Upper lobe of right lung (tissue), 1 donor: ENCODE results near the gene GRID2. TPM values are rescaled to one million over a fixed set of nuclear protein-coding genes. Genes with fewer than 3 reads are reported as not detected.

Source experiments
- ATAC-seq: fragments of 200-7000 bp; cut with Tn5 transposase; one replicate; pipeline ENCODE4 v1.9.1; 2020; ENCODE audit warnings: mild to moderate bottlenecking, moderate library complexity
- DNase-seq: peaks from one replicate; pipeline ENCODE4 v3.0.0-alpha.2; 2020
- H3K27ac ChIP-seq: fragments of 200-600 bp; one replicate; pipeline ENCODE4 v1.8.0; 2022
- H3K27me3 ChIP-seq: fragments of 200-600 bp; one replicate; pipeline ENCODE4 v1.8.0; 2022; ENCODE audit warnings: mild to moderate bottlenecking
- H3K36me3 ChIP-seq: fragments of 200-600 bp; one replicate; pipeline ENCODE4 v1.8.0; 2022
- H3K4me1 ChIP-seq: fragments of 200-600 bp; one replicate; pipeline ENCODE4 v1.8.0; 2022
- H3K4me3 ChIP-seq: fragments of 200-600 bp; one replicate; pipeline ENCODE4 v1.8.0; 2022; ENCODE audit warnings: mild to moderate bottlenecking
- H3K9me3 ChIP-seq: fragments of 200-600 bp; one replicate; pipeline ENCODE4 v1.8.0; 2022
- CTCF ChIP-seq: fragments of 200-600 bp; IDR thresholded peaks from one replicate; pipeline ENCODE4 v1.8.0; 2022; ENCODE audit warnings: antibody characterized with exemption
- intact Hi-C: fragments of 100-400 bp; cut with DNase I; formaldehyde crosslinking; loops from one replicate; pipeline ENCODE4 v1.11.0; 2022
- total RNA-seq: library from RNA; stranded (reverse); fragmentation: NEBNext Ultra II Directional; extraction: Animal tissue kit (Norgen Biotek cat#: 25700); gene quantifications from one replicate; pipeline ENCODE4 v1.2.1, GENCODE V29; 2021
- donor health status: DM: no; HTN: yes; CAD: no; lungs with severe emphysema.

GRID2 gene
- total RNA-seq, 1 donor from 2014 or later: not detected

DNA sequence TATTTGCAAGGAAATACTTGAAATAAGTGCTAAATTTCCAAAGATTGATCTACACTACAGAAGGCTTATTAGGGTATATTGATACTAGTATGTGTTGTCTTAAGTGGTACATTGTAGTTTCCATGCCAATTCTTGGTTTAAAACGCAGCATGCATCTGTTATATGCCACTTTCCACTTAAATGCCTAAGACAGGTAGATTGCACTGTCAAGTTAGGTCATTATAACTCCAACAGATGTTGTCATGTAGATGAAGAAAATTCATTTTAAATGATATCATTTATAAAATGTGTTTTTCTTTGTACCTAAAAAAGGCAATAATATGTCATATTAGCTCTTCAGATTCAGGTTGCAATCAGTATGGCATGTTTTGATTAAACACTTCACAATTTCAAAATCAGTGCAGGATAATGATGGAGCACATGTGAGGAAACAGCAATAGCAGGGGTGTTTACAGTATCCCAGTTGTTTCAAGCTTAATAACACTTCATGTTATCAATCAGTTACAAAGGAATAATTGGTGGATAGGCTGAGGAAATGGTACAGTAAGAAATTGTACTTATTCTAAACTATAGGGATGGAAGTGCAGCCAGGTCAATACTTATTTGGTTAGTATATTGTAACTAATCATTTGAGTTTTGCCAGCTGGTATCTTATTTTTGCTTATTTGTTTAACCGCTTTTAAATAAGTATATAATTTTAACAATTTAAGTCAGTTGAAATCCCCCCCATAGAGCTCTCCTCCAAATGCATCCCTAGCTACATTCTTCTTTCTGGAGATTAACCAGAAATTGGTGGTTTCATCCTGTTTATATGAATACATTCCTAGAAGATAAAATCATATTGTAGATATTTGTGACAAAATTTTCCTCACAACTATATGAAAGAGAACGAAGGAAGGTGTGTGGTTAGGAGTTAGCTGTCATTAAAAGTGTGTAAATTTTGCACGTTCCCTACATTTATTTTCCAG lies 1070.4 kb downstream of the GRID2 start:
- DNase-seq (no peak), ATAC-seq (no peak)
- no peaks in the 10 kb centered on the region for H3K4me1 ChIP-seq
- H3K27me3 ChIP-seq: no peaks in the 10 kb centered on the region
- H3K27ac ChIP-seq: no peak overlapping the region
- no peaks in the 10 kb centered on the region for H3K9me3 ChIP-seq
- no peak for TF ChIP-seq CTCF
- intact Hi-C loops: no loop called here
- H3K36me3 ChIP-seq: no peaks in the 10 kb centered on the region
- H3K4me3 ChIP-seq: no peak overlapping the region

- DNase-seq: no peak
- H3K9me3 ChIP-seq: no peaks in the 10 kb centered on the region
- no peaks in the 10 kb centered on the region for H3K36me3 ChIP-seq
- TF ChIP-seq CTCF: no peak
- ATAC-seq: no peak
- no peak overlapping the region for H3K27ac ChIP-seq
- H3K27me3 ChIP-seq: no peaks in the 10 kb centered on the region
- no peak overlapping the region for H3K4me3 ChIP-seq
- H3K4me1 ChIP-seq: no peaks in the 10 kb centered on the region
- intact Hi-C loops: no loop called here
Observed at GRCh38 chr4:93384241-93384640, 1080.5 kb downstream of the GRID2 start.

- Histone ChIP-seq H3K36me3 (no peaks in the 10 kb centered on the region), H3K4me3 (no peak overlapping the region), H3K27me3 (no peaks in the 10 kb centered on the region), H3K27ac (no peak overlapping the region), H3K9me3 (no peaks in the 10 kb centered on the region), H3K4me1 (no peaks in the 10 kb centered on the region)
- no peak for ATAC-seq
- intact Hi-C loops: no loop called here
- no peak for DNase-seq
- TF ChIP-seq CTCF: no peak
Observed at GRCh38 chr4:93384887-93385286, 1081.1 kb downstream of the GRID2 start.

DNA sequence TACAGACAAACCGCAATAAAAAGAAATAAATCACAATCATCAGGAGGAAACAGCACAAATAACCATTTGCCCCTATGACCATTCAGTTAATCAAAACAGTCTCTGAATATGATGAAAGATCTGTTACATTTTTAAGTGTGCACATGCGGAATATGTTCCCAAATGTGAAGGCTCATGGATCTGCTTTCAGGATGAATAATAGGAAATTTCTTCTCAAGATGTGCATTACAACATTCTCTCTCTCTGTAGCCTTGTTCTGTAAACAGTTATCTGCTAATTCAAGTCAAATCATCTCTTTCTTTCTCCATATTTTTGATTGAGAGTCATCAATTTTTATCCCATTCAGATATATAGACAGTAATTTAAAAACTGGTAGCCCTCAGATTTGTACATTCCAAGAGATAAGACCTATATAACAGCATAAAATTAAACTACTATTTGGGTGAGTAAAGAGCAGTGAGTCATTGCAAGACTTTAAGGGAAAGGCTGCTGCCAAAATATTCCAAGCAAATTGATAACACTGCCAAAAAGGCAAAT lies 1090.8 kb downstream of the GRID2 start:
- no peak for ATAC-seq
- no peak for DNase-seq
- intact Hi-C loops: no loop called here
- Histone ChIP-seq H3K36me3 (no peaks in the 10 kb centered on the region), H3K27me3 (no peaks in the 10 kb centered on the region), H3K4me1 (no peaks in the 10 kb centered on the region), H3K27ac (no peak overlapping the region), H3K4me3 (no peak overlapping the region), H3K9me3 (no peaks in the 10 kb centered on the region)
- TF ChIP-seq CTCF: no peak

DNA sequence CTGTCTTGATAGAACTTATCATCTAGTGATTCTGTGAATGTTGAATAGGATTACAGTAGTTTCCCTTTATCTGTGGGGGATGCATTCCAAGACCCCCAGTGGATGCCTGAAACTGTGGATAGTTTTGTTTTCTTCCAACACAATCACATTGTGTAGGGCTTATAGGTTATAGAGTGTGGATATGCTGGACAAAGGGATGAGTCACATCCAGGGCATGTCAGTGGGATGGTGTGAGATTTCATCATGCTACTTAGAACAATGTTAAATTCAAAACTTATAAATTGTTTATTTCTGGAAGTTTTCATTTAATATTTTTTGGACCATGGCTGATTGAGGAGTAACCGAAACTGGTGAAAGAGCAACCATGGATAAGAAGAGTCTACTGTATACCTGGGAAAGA lies 1092.5 kb downstream of the GRID2 start:
- TF ChIP-seq CTCF: no peak
- no peaks in the 10 kb centered on the region for H3K4me1 ChIP-seq
- no peaks in the 10 kb centered on the region for H3K9me3 ChIP-seq
- no peak overlapping the region for H3K27ac ChIP-seq
- no peak overlapping the region for H3K4me3 ChIP-seq
- ATAC-seq (no peak), DNase-seq (no peak)
- no peaks in the 10 kb centered on the region for H3K27me3 ChIP-seq
- no peaks in the 10 kb centered on the region for H3K36me3 ChIP-seq
- intact Hi-C loops: no loop called here
